H9 (cell line): Measurements from ENCODE around the gene ZBTB8A. TPM values are rescaled to one million over a fixed set of nuclear protein-coding genes. Genes with fewer than 3 reads are reported as not detected.

Experiments
- DNase-seq: peaks from one replicate; pipeline ENCODE4 v3.0.0-alpha.2; 2017
- H2AFZ ChIP-seq: one replicate; pipeline ENCODE4 v1.6.1; 2013; ENCODE audit warnings: mild to moderate bottlenecking, low read length, control low read depth, moderate library complexity
- H2AK5ac ChIP-seq: 2 replicates; pipeline ENCODE4 v1.6.1; 2013; ENCODE audit warnings: low read length, control low read depth, mixed read lengths; ENCODE audit not compliant: insufficient read length
- H2BK120ac ChIP-seq: one replicate; pipeline ENCODE4 v1.6.1; 2013; ENCODE audit warnings: low read depth, mild to moderate bottlenecking, low read length, control low read depth, inconsistent platforms; ENCODE audit not compliant: poor library complexity, severe bottlenecking
- H2BK12ac ChIP-seq: 2 replicates; pipeline ENCODE4 v1.6.1; 2013; ENCODE audit warnings: low read length, control low read depth, mixed read lengths, low read depth; ENCODE audit not compliant: insufficient read length
- H2BK15ac ChIP-seq: 2 replicates; pipeline ENCODE4 v1.6.1; 2013; ENCODE audit warnings: low read depth, low read length, control low read depth
- H2BK20ac ChIP-seq: one replicate; pipeline ENCODE4 v1.6.1; 2013; ENCODE audit warnings: low read depth, mild to moderate bottlenecking, low read length, control low read depth, inconsistent platforms; ENCODE audit not compliant: poor library complexity, severe bottlenecking
- H2BK5ac ChIP-seq: 2 replicates; pipeline ENCODE4 v1.6.1; 2013; ENCODE audit warnings: low read length, control low read depth, mixed read lengths; ENCODE audit not compliant: insufficient read length
- H3K14ac ChIP-seq: 2 replicates; pipeline ENCODE4 v1.6.1; 2013; ENCODE audit warnings: low read length, control low read depth; ENCODE audit not compliant: insufficient read depth
- H3K18ac ChIP-seq: 2 replicates; pipeline ENCODE4 v1.6.1; 2013; ENCODE audit warnings: low read depth, mild to moderate bottlenecking, mixed read lengths, low read length, control low read depth; ENCODE audit not compliant: insufficient read length
- H3K23ac ChIP-seq: 2 replicates; pipeline ENCODE4 v1.6.1; 2013; ENCODE audit warnings: low read length, control low read depth, mixed read lengths, low read depth; ENCODE audit not compliant: insufficient read length
- H3K23me2 ChIP-seq: 2 replicates; pipeline ENCODE4 v1.6.1; 2013; ENCODE audit warnings: low read depth, mild to moderate bottlenecking, mixed read lengths, low read length, control low read depth; ENCODE audit not compliant: insufficient read length, poor library complexity, severe bottlenecking
- H3K27ac ChIP-seq: 2 replicates; pipeline ENCODE4 v1.5.1; 2013; ENCODE audit warnings: low read length, control low read depth, mixed read lengths, low read depth; ENCODE audit not compliant: insufficient read length
- H3K27me3 ChIP-seq: 2 replicates; pipeline ENCODE4 v1.6.1; 2013; ENCODE audit warnings: low read length, control low read depth, inconsistent platforms; ENCODE audit not compliant: insufficient read depth
- H3K4ac ChIP-seq: 2 replicates; pipeline ENCODE4 v1.6.1; 2013; ENCODE audit warnings: low read depth, mild to moderate bottlenecking, control low read depth, inconsistent platforms, low read length, moderate library complexity
- H3K4me1 ChIP-seq: 2 replicates; pipeline ENCODE4 v1.6.1; 2013; ENCODE audit warnings: low read length, control low read depth, inconsistent platforms; ENCODE audit not compliant: insufficient read depth
- H3K4me2 ChIP-seq: 2 replicates; pipeline ENCODE4 v1.6.1; 2013; ENCODE audit warnings: low read length, control low read depth, mixed read lengths; ENCODE audit not compliant: insufficient read length, insufficient read depth
- H3K56ac ChIP-seq: 2 replicates; pipeline ENCODE4 v1.6.1; 2013; ENCODE audit warnings: low read depth, mild to moderate bottlenecking, mixed read lengths, low read length, control low read depth; ENCODE audit not compliant: insufficient read length
- H3K79me1 ChIP-seq: 2 replicates; pipeline ENCODE4 v1.6.1; 2013; ENCODE audit warnings: low read depth, mild to moderate bottlenecking, moderate library complexity, low read length, control low read depth, inconsistent platforms; ENCODE audit not compliant: insufficient read depth, poor library complexity, severe bottlenecking
- H3K79me2 ChIP-seq: 2 replicates; pipeline ENCODE4 v1.6.1; 2013; ENCODE audit warnings: low read length, control low read depth, inconsistent platforms; ENCODE audit not compliant: insufficient read depth
- H3K9ac ChIP-seq: 2 replicates; pipeline ENCODE4 v1.6.1; 2013; ENCODE audit warnings: low read length, control low read depth, mixed read lengths; ENCODE audit not compliant: insufficient read length; ENCODE audit errors: extremely low read depth
- H3K9me3 ChIP-seq: one replicate; pipeline ENCODE4 v1.6.1; 2013; ENCODE audit warnings: low read depth, low read length, inconsistent platforms; ENCODE audit not compliant: control insufficient read depth
- H3T11ph ChIP-seq: one replicate; pipeline ENCODE4 v1.6.1; 2013; ENCODE audit warnings: mild to moderate bottlenecking, low read length, control low read depth, inconsistent platforms
- H4K20me1 ChIP-seq: one replicate; pipeline ENCODE4 v1.6.1; 2013; ENCODE audit not compliant: control insufficient read depth, insufficient read length, insufficient read depth
- H4K5ac ChIP-seq: 2 replicates; pipeline ENCODE4 v1.6.1; 2013; ENCODE audit warnings: low read depth, mild to moderate bottlenecking, mixed read lengths, low read length, control low read depth; ENCODE audit not compliant: insufficient read length
- H4K8ac ChIP-seq: replicated peaks from 2 replicates; pipeline ENCODE4 v1.6.1; 2013; ENCODE audit warnings: low read length, control low read depth, mixed read lengths, low read depth; ENCODE audit not compliant: insufficient read length
- H4K91ac ChIP-seq: 2 replicates; pipeline ENCODE4 v1.6.1; 2013; ENCODE audit warnings: low read depth, mild to moderate bottlenecking, moderate library complexity, mixed read lengths, low read length, control low read depth; ENCODE audit not compliant: insufficient read length
- H3K27ac Mint-ChIP-seq, 3 experiments: 2 replicates in 2 of 3; 3 replicates in 1 of 3; pipeline ENCODE4 v1.8.0; 2020 to 2021; ENCODE audit warnings: mixed read lengths in 3 of 3, mild to moderate bottlenecking in 1 of 3, moderate library complexity in 1 of 3
- H3K27me3 Mint-ChIP-seq: 2 replicates; pipeline ENCODE4 v1.8.0; 2021; ENCODE audit warnings: low read depth, mild to moderate bottlenecking, moderate library complexity, mixed read lengths
- H3K36me3 Mint-ChIP-seq, 3 experiments: 2 replicates in 2 of 3; 3 replicates in 1 of 3; pipeline ENCODE4 v1.8.0; 2020 to 2021; ENCODE audit warnings: low read depth in 3 of 3, mixed read lengths in 3 of 3; ENCODE audit not compliant: insufficient read depth in 1 of 3
- H3K4me1 Mint-ChIP-seq, 2 experiments: 2 replicates each; pipeline ENCODE4 v1.8.0; 2020; ENCODE audit warnings: mixed read lengths in 2 of 2
- H3K4me3 Mint-ChIP-seq, 2 experiments: 2 replicates in 1 of 2; 3 replicates in 1 of 2; pipeline ENCODE4 v1.8.0; 2020 to 2021; ENCODE audit warnings: mild to moderate bottlenecking in 2 of 2, mixed read lengths in 2 of 2, moderate library complexity in 1 of 2
- H3K9me3 Mint-ChIP-seq, 2 experiments: 2 replicates in 1 of 2; 3 replicates in 1 of 2; pipeline ENCODE4 v1.8.0; 2020; ENCODE audit warnings: mild to moderate bottlenecking in 2 of 2, mixed read lengths in 2 of 2, moderate library complexity in 1 of 2
- CTCF ChIP-seq: fragments of 200-600 bp; sonication (generic); conservative IDR thresholded peaks from 3 replicates; pipeline ENCODE4 v1.8.0; 2021; ENCODE audit warnings: antibody characterized with exemption, mild to moderate bottlenecking
- WGBS: extraction: QIAGEN DNeasy Blood & Tissue Kit; methylation state at CpG from one replicate; pipeline ENCODE4 v1.1.7; 2013; ENCODE audit warnings: missing lambda C conversion rate, low lambda C conversion rate, mixed read lengths; ENCODE audit not compliant: insufficient read length; ENCODE audit errors: extremely low coverage; 5-methylcytosine and 5-hydroxymethylcytosine counted together
- total RNA-seq: library from RNA; stranded (reverse); gene quantifications from 2 replicates; pipeline ENCODE4 v1.2.1, GENCODE V29; 2021

The ZBTB8A gene
- total RNA-seq, 1 experiment from 2014 or later = 11.3 TPM

GRCh38 chr1:32626176-32626575 is 86.9 kb downstream of the ZBTB8A start:
- no peak overlapping the region for H3K18ac ChIP-seq
- no peaks in the 10 kb centered on the region for H3K27me3 ChIP-seq
- H3K27ac ChIP-seq = no peak overlapping the region
- no peaks in the 10 kb centered on the region for H3K9me3 ChIP-seq
- no peak overlapping the region for H4K5ac ChIP-seq
- no peak overlapping the region for H2BK12ac ChIP-seq
- H3K4me1 ChIP-seq = no peaks in the 10 kb centered on the region
- no peak overlapping the region for H3K4me2 ChIP-seq
- no peak overlapping the region for H2AFZ ChIP-seq
- H3K27me3 Mint-ChIP-seq = no peaks in the 10 kb centered on the region
- H2BK20ac ChIP-seq = no peak overlapping the region
- H3K9ac ChIP-seq = no peak overlapping the region
- peaks cover 6 to 47% (median 40%) of the 10 kb centered on the region in 3 experiments; a peak in 5 of 7 replicates for H3K36me3 Mint-ChIP-seq
- no peaks in the 10 kb centered on the region for H3K4me1 Mint-ChIP-seq
- H4K8ac ChIP-seq = no peak overlapping the region
- H2BK5ac ChIP-seq = no peak overlapping the region
- H3K23me2 ChIP-seq = no peaks in the 10 kb centered on the region
- no peak for TF ChIP-seq CTCF
- no peaks in the 10 kb centered on the region for H3K79me2 ChIP-seq
- no peak overlapping the region for H3K4me3 Mint-ChIP-seq
- no peak overlapping the region for H3K56ac ChIP-seq
- H4K20me1 ChIP-seq = no peaks in the 10 kb centered on the region
- no peak overlapping the region for H3T11ph ChIP-seq
- no peak for DNase-seq
- no peak overlapping the region for H3K14ac ChIP-seq
- H3K79me1 ChIP-seq = peaks cover 3% of the 10 kb centered on the region
- no CpG with 5 or more reads among the region's 1 CpG for WGBS
- no peak overlapping the region for H2BK15ac ChIP-seq
- no peaks in the 10 kb centered on the region for H3K9me3 Mint-ChIP-seq
- H3K27ac Mint-ChIP-seq = no peak overlapping the region
- no peak overlapping the region for H2AK5ac ChIP-seq
- H3K23ac ChIP-seq = no peak overlapping the region
- no peak overlapping the region for H3K4ac ChIP-seq
- H2BK120ac ChIP-seq = no peak overlapping the region
- no peak overlapping the region for H4K91ac ChIP-seq
